ENCODE data around the gene MPPE1.

Gene MPPE1

GRCh38 chr18:11906926-11907874 lies 917 bp downstream of the MPPE1 start:
- TF ChIP-seq CTCF (IDR thresholded peaks at IDR 0.05; ENCODE audit: borderline replicate concordance, control extremely low read depth, extremely low read depth, insufficient read depth, missing control alignments) = no peak
- no peak for DNase-seq (ENCODE audit: low spot score)
- in situ Hi-C loops (cut with MboI; ENCODE audit: low sequenced_read_pairs, unreplicated experiment) = no loop called here

- in situ Hi-C loops (cut with MboI; ENCODE audit: low sequenced_read_pairs, unreplicated experiment) = no loop called here
- no peak for TF ChIP-seq CTCF (IDR thresholded peaks at IDR 0.05; ENCODE audit: borderline replicate concordance, control extremely low read depth, extremely low read depth, insufficient read depth, missing control alignments)
- no peak for DNase-seq (ENCODE audit: low spot score)
Measured at GRCh38 chr18:11906176-11906575, 1.9 kb downstream of the MPPE1 start.

- DNase-seq (ENCODE audit: low spot score) = no peak
- no peak for TF ChIP-seq CTCF (IDR thresholded peaks at IDR 0.05; ENCODE audit: borderline replicate concordance, control extremely low read depth, extremely low read depth, insufficient read depth, missing control alignments)
- in situ Hi-C loops (cut with MboI; ENCODE audit: low sequenced_read_pairs, unreplicated experiment) = no loop called here
Measured at GRCh38 chr18:11905613-11906012, 2.5 kb downstream of the MPPE1 start.

GRCh38 chr18:11902522-11903292 lies 5.4 kb downstream of the MPPE1 start:
- no peak for TF ChIP-seq CTCF (IDR thresholded peaks at IDR 0.05; ENCODE audit: borderline replicate concordance, control extremely low read depth, extremely low read depth, insufficient read depth, missing control alignments)
- DNase-seq (ENCODE audit: low spot score) = no peak
- in situ Hi-C loops (cut with MboI; ENCODE audit: low sequenced_read_pairs, unreplicated experiment) = no loop called here

GRCh38 chr18:11901826-11902438 lies 6.2 kb downstream of the MPPE1 start:
- in situ Hi-C loops (cut with MboI; ENCODE audit: low sequenced_read_pairs, unreplicated experiment) = no loop called here
- no peak for TF ChIP-seq CTCF (IDR thresholded peaks at IDR 0.05; ENCODE audit: borderline replicate concordance, control extremely low read depth, extremely low read depth, insufficient read depth, missing control alignments)
- no peak for DNase-seq (ENCODE audit: low spot score)

- in situ Hi-C loops (cut with MboI; ENCODE audit: low sequenced_read_pairs, unreplicated experiment) = no loop called here
- DNase-seq (ENCODE audit: low spot score) = no peak
- TF ChIP-seq CTCF (IDR thresholded peaks at IDR 0.05; ENCODE audit: borderline replicate concordance, control extremely low read depth, extremely low read depth, insufficient read depth, missing control alignments) = no peak
Measured at GRCh38 chr18:11899063-11899462, 9.1 kb downstream of the MPPE1 start.

Data from GM13976 (cell line).